ENCODE data around the gene FCN1.

FCN1 gene

DNA sequence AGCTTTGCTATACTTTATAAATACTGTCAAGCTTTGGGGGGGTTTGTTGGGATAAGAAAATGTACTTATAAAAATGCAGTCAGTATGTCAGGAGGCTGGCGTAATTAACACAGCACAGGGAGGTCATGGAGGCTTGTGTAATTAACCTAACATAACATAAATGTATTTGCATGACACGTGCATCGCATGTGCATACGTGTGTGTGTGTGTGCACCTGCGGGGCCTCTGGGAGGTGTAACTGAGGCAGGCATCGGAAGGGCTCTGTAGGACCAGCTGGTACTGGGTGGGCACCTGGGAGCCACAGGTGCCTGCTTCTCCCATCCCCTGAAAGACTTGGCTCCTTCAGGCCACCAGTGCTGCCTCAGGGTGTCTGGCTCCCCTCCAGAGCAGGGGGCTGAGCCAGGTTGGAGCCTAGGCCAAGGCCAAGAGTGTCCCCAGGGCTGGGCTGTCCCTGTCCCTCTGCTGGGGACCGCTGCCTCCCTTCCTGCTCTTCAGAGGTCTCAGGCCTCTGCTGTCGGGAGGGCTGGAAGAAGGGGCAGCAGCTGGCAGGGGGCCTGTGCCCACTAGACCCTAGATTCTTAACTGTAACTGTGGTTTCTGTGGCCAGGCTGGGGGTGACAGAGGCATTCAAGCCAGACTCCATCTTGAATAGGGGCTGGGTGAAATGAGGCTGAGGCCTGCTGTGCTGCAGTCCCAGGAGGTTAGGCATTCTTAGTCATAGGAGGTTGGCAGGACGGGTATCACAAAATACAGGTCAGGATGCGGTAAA, 28.1 kb downstream of the FCN1 start:
- DNase-seq: no peak

- no peak for DNase-seq
Observed at GRCh38 chr9:134888603-134889190, 29.0 kb downstream of the FCN1 start.

DNA sequence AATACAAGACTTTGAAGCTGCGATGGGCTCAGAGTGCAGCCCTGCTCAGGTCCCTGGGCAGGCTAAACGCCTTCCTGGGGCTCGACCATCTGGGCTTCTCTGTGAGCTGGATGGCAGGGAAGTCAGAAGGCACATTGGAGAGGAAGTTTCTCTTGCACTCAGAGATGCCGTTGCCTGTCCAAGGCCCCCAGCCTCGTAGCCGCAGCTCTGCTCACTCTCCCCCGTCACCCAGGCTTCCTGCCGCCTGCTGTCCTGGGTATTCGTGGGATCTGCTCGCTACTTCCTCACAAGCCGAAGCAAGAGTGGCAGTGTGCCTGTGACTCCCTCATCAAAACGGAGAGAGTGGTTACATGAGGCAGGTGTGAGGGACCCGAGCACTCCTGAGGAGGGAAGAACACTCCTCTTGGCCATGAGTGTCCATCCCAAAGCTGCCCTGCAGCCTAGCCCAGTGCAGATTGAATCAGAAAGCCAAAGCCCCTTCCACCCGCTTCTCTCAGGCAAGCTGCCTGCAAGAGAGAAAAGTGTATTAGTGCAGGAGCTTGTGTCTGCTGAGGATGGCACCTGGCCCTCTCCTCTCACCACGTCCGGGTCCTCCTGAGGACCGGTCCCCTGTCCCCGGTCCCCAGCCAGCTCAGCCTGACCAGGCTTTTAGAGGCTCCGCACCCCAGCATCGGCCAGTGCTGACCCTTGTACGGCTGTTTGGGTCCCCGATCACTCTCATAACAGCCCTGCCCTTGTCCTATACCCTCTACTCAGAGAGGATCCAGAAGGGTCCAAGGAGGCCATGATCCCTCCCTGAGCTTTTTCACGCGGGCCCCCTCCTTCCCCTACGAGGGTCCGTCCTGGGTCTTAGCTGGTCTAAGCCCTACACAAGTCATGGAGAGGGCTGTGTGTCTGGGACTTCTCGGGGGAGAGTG, 29.8 kb downstream of the FCN1 start:
- peak in 1 of 2 donors; percentile 90 for DNase-seq

DNA sequence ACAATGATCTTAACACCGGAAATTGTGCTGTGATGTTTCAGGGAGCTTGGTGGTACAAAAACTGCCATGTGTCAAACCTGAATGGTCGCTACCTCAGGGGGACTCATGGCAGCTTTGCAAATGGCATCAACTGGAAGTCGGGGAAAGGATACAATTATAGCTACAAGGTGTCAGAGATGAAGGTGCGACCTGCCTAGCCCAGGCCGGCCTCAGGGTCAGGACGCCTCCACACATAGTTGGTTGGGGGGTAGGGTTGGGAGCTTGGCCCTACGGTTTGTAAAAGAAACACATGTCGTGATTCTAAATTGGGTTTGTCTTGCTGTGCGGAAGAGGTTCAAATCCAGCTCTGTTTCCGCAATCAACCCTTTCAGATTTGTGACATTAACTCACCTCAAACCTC, 30.5 kb downstream of the FCN1 start:
- DNase-seq: no peak

DNA sequence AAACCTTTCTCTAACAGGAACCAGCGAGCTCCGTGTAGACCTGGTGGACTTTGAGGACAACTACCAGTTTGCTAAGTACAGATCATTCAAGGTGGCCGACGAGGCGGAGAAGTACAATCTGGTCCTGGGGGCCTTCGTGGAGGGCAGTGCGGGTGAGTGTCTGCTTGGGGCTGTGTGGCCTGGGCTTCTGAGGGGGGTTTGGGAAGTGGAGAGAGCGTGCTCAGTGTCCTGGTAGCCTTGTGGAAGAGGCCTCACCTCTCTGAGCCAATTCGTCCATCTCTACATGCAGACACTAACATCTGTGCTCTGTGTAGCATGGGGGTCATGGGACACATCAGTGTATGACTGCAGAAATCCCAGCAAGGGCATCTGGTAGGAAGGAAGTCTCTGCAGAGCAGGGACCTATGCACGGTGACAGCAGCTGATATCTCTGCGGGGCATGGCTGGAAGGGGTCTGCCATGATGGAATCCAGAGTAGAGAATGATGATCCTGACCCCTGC, 31.2 kb downstream of the FCN1 start:
- DNase-seq: no peak

DNA sequence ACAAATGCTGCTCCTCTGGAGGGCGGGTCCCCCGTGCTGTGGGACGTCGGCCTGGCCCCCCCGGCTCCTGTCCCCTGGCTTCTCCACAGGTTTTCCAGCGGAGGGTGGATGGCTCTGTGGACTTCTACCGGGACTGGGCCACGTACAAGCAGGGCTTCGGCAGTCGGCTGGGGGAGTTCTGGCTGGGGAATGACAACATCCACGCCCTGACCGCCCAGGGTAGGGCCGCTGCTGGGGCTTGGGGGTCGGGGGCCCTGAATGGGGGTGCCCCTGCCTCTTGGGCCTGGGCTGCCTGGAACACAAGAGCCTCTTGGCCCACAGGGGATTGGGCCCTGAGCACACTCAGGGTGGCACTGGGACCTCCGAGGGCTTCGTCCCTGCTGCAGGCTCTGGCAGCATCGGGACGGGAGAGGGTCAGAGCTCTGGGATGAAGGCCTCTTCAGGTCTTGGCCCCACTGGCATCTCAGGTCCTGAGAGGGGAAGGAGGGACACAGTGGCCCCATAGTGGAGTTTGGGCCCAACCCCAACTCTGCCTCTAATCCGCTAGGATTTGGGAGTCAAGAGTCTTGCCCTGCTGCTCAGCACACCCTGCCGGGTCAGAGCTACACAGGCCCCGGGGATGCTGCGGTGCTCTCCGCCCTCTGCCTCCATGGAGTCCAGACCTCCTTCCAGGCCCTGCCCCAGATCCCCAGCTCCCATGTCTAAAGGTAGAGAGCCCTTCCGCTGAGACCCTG, 31.9 kb downstream of the FCN1 start:
- no peak for DNase-seq

- DNase-seq: no peak
Observed at GRCh38 chr9:134885001-134885678, 32.6 kb downstream of the FCN1 start.

GRCh38 chr9:134884492-134884891, 33.2 kb downstream of the FCN1 start:
- DNase-seq: no peak

DNA sequence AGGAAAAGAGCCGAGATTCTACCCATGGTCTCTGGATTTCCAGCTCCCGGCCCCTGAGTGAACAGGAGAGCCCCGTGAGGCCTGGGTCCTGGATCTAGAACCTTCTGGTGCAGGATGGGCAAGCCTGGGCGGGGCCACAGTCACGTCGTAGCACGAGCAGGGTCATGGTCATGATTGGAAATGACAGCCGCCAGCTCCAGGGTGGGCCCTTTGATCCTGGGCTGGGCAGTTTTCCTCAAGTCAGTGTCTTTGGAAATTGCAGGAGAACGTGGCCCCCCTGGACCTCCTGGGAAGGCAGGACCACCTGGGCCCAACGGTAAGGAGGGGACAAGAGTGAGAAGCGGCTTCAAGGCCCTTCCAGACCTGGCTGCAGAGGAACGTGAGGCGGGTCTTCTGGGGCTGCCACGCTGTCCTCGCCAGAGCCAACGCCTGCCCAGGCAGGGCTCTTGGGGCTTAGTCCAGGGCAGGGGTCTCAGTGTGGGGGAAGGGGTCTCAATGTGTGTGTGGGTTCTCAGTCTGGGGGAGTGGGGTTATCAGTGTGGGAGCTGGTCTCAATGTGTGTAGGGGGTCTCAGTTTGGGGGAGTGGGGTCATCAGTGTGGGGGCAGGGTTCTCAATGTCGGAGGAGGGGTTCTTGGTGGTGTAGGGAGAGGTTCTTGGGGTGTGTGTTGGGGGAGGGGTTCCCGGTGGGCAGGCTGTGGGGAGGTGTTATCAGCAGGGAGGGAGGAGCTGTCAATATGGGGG, 34.5 kb downstream of the FCN1 start:
- DNase-seq: no peak

GRCh38 chr9:134882204-134882785, 35.4 kb downstream of the FCN1 start:
- DNase-seq: no peak

DNA sequence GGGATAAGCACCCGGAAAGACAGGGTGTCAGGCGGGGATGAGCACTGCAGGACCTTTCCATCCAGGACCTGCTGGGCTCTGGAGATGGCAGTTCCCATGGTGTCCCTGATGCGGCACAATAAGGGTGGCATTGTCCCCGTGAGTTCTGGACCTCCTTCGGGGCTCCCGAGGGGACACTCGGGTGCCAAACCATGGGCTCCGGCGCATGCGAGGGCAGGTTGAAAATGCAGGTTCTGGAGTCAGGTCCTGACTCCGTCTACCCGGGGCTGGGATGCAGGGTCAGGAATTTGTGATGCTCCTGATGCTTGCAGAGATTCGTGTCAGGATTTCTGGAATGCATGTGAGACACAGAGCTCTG, 36.4 kb downstream of the FCN1 start:
- no peak for DNase-seq

GRCh38 chr9:134880484-134881312, 37.0 kb downstream of the FCN1 start, which contains the start of gene FCN2:
TSS of gene FCN2 (plus strand) at chr9:134880810. CDS start at chr9:134880822, 12 bp downstream.
- DNase-seq: no peak

DNA sequence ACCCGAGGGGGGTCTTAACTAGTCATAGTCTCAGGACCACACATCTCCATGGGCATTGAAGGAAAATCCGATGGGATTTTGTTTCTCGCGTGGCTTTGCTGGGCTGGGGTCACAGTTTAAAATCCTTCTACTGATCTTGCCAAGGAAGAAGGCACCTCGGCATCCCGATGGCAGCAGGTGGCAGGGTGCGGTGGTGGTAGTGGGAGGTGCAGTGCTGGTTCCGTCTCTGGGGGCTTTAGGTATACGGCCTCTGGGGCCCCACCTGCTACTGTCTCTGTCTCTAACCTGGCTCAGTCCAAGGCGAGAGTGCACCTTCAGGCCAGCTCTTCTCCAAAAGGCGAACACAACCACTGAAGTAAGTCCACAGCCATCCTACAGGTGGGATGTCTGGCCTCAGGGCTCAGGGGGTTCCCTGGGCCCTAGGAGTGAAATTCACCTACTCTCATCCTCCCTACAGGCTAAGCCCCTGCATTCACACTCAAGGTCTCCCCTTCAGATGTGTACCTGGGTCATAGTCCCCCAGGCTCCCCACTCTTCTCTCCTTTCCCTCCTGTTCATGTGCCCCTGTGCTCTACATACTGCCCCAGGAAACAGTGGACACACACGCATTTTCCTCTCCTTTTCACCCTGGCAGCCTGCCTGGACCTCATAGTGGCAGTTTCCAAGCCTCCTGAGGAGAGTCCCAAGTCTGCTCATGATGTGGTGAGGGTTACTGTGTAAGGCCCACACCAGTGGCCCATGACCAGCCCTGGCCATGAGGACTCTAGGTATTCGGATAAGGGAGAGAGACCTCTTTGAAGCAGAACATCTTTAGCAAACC, 37.8 kb downstream of the FCN1 start:
- DNase-seq: no peak

GRCh38 chr9:134877541-134877940, 40.2 kb downstream of the FCN1 start:
- DNase-seq: no peak

DNA sequence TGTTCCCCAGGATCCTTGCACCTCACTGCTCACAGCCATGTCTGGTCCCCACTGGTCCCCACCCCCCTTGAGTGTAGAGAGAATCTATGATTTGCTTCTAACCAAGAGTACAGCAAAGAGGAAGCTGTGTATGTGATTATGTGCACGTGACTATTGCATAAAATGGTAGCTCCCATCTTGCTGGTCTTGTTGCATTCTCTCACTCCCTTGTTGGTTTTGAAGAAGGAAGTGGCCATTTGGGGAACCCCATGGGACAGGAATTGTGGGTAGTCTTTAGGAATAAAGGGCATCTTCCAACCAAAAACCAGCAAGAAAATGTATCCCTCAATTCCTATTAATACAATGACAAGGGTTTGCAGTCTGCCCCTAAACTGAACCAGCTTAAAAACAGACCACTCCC, 42.3 kb downstream of the FCN1 start:
- DNase-seq: no peak

GRCh38 chr9:134872482-134873231, 45.1 kb downstream of the FCN1 start:
- no peak for DNase-seq

GRCh38 chr9:134871697-134872340, 45.9 kb downstream of the FCN1 start:
- no peak for DNase-seq

Measured in bone marrow (tissue), 2 donors.